ENCODE data around the gene PAK5.

The PAK5 gene

GRCh38 chr20:9838378-9839295, at the start of gene PAK5:
Gene PAK5 (minus strand): TSS chr20:9839076. CDS start chr20:9644328, 194,748 bp downstream.
- DNase-seq (ENCODE audit: low read depth): no peak

GRCh38 chr20:9887706-9888105, 48.8 kb upstream of the PAK5 start:
- no peak for DNase-seq (ENCODE audit: low read depth)

GRCh38 chr20:9886227-9886626, 47.4 kb upstream of the PAK5 start:
- DNase-seq (ENCODE audit: low read depth): no peak

GRCh38 chr20:9884666-9885065, 45.8 kb upstream of the PAK5 start:
- DNase-seq (ENCODE audit: low read depth): no peak

- DNase-seq (ENCODE audit: low read depth): no peak
These were observed 45.2 kb upstream of the PAK5 start for GRCh38 chr20:9884061-9884460.

GRCh38 chr20:9877932-9878495, 39.1 kb upstream of the PAK5 start:
- no peak for DNase-seq (ENCODE audit: low read depth)

GRCh38 chr20:9867196-9867980, 28.5 kb upstream of the PAK5 start:
- no peak for DNase-seq (ENCODE audit: low read depth)

GRCh38 chr20:9852566-9852965, 13.7 kb upstream of the PAK5 start:
- no peak for DNase-seq (ENCODE audit: low read depth)

- DNase-seq (ENCODE audit: low read depth): no peak
These were observed 750 bp upstream of the PAK5 start for GRCh38 chr20:9839626-9840025.

GRCh38 chr20:9838035-9838377, 870 bp downstream of the PAK5 start:
- DNase-seq (ENCODE audit: low read depth): no peak

- DNase-seq (ENCODE audit: low read depth): no peak
These were observed 1.2 kb downstream of the PAK5 start for GRCh38 chr20:9837634-9838033.

GRCh38 chr20:9835302-9835701, 3.6 kb downstream of the PAK5 start:
- no peak for DNase-seq (ENCODE audit: low read depth)

GRCh38 chr20:9831032-9831431, 7.8 kb downstream of the PAK5 start:
- DNase-seq (ENCODE audit: low read depth): no peak

GRCh38 chr20:9829835-9830234, 9.0 kb downstream of the PAK5 start:
- no peak for DNase-seq (ENCODE audit: low read depth)

GRCh38 chr20:9817654-9818053, 21.2 kb downstream of the PAK5 start:
- no peak for DNase-seq (ENCODE audit: low read depth)

GRCh38 chr20:9815632-9816031, 23.2 kb downstream of the PAK5 start:
- DNase-seq (ENCODE audit: low read depth): no peak

GRCh38 chr20:9810738-9811137, 28.1 kb downstream of the PAK5 start:
- no peak for DNase-seq (ENCODE audit: low read depth)

GRCh38 chr20:9809271-9809670, 29.6 kb downstream of the PAK5 start:
- DNase-seq (ENCODE audit: low read depth): no peak

GRCh38 chr20:9808166-9808565, 30.7 kb downstream of the PAK5 start:
- DNase-seq (ENCODE audit: low read depth): no peak

GRCh38 chr20:9807136-9807535, 31.7 kb downstream of the PAK5 start:
- DNase-seq (ENCODE audit: low read depth): no peak

GRCh38 chr20:9800421-9800820, 38.5 kb downstream of the PAK5 start:
- DNase-seq (ENCODE audit: low read depth): no peak

- no peak for DNase-seq (ENCODE audit: low read depth)
These were observed 44.0 kb downstream of the PAK5 start for GRCh38 chr20:9794831-9795230.

GRCh38 chr20:9792674-9793073, 46.2 kb downstream of the PAK5 start:
- no peak for DNase-seq (ENCODE audit: low read depth)
